Skeletal muscle tissue (tissue), 4 donors: ENCODE measurements around the gene SPOCK3. TPM values are rescaled to one million over a fixed set of nuclear protein-coding genes. Genes with fewer than 3 reads are reported as not detected.
"Not testable (repeated sequence)": the region's sequence is repeated elsewhere in the genome, so short reads cannot be mapped to it uniquely, and the experiment has no call there.

Source experiments
- H3K27ac ChIP-seq: one replicate; pipeline ENCODE4 v1.7.0; 2013; ENCODE audit warnings: mild to moderate bottlenecking, low read depth, low read length, inconsistent platforms
- H3K27me3 ChIP-seq, 3 donors: one replicate each; pipeline ENCODE4 v1.7.0; 2013; ENCODE audit warnings: low read length in 3 of 3; ENCODE audit not compliant: control insufficient read depth in 3 of 3, insufficient read depth in 3 of 3
- H3K36me3 ChIP-seq, 3 donors: one replicate each; pipeline ENCODE4 v1.7.0; 2013; ENCODE audit warnings: low read length in 3 of 3; ENCODE audit not compliant: control insufficient read depth in 3 of 3, insufficient read depth in 3 of 3
- H3K4me1 ChIP-seq, 3 donors: one replicate each; pipeline ENCODE4 v1.7.0; 2013; ENCODE audit warnings: low read length in 3 of 3, mild to moderate bottlenecking in 3 of 3; ENCODE audit not compliant: control insufficient read depth in 3 of 3, insufficient read depth in 3 of 3
- H3K4me3 ChIP-seq, 3 donors: one replicate each; pipeline ENCODE4 v1.7.0; 2013; ENCODE audit warnings: low read length in 3 of 3
- H3K9ac ChIP-seq, 3 donors: one replicate each; pipeline ENCODE4 v1.7.0; 2013; ENCODE audit warnings: low read length in 3 of 3, mild to moderate bottlenecking in 3 of 3, moderate library complexity in 2 of 3, low read depth in 1 of 3
- H3K9me3 ChIP-seq, 3 donors: one replicate each; pipeline ENCODE4 v1.7.0; 2013; ENCODE audit warnings: low read length in 3 of 3; ENCODE audit not compliant: control insufficient read depth in 3 of 3
- total RNA-seq: library from RNA; depleted of rRNA; stranded (reverse); fragments of >200 nt; gene quantifications from one replicate; pipeline ENCODE4 v1.2.3, GENCODE V29; 2014
- donor health status: Osteomylitis.

SPOCK3 gene
- 1.0 TPM for total RNA-seq

- Histone ChIP-seq H3K36me3 (no peaks in the 10 kb centered on the region), H3K4me1 (peaks cover 9 to 10% (median 10%) of the 10 kb centered on the region in 3 donors), H3K27me3 (peaks cover 28 to 35% (median 29%) of the 10 kb centered on the region in 3 donors), H3K4me3 (peak within 1 kb of the TSS; percentile 52 to 65 (median 62)), H3K27ac (no peak within 1 kb of the TSS), H3K9me3 (no peaks in the 10 kb centered on the region), H3K9ac (peak within 1 kb of the TSS in 1 of 3 donors; percentile 10)
These were observed at the start of gene SPOCK3 for GRCh38 chr4:167234316-167234881. Gene SPOCK3 (minus strand): TSS chr4:167234494.

- H3K27me3 ChIP-seq: no peaks in the 10 kb centered on the region
- no peaks in the 10 kb centered on the region for H3K36me3 ChIP-seq
- no peak overlapping the region for H3K9ac ChIP-seq
- H3K9me3 ChIP-seq: no peaks in the 10 kb centered on the region
- no peak overlapping the region for H3K4me3 ChIP-seq
- H3K27ac ChIP-seq: no peak overlapping the region
- H3K4me1 ChIP-seq: no peaks in the 10 kb centered on the region
These were observed 48.0 kb upstream of the SPOCK3 start for GRCh38 chr4:167282171-167282864.

DNA sequence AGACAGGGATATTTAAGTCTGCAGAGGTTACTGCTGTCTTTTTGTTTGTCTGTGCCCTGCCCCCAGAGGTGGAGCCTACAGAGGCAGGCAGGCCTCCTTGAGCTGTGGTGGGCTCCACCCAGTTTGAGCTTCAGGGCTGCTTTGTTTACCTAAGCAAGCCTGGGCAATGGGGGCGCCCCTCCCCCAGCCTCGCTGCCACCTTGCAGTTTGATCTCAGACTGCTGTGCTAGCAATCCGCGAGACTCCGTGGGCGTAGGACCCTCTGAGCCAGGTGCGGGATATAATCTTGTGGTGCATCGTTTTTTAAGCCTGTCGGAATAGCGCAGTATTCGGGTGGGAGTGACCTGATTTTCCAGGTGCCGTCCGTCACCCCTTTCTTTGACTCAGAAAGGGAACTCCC lies 47.3 kb upstream of the SPOCK3 start:
- not testable (repeated sequence) for H3K4me3 ChIP-seq, H3K9me3 ChIP-seq, H3K27me3 ChIP-seq, H3K4me1 ChIP-seq, H3K9ac ChIP-seq, H3K36me3 ChIP-seq, H3K27ac ChIP-seq

DNA sequence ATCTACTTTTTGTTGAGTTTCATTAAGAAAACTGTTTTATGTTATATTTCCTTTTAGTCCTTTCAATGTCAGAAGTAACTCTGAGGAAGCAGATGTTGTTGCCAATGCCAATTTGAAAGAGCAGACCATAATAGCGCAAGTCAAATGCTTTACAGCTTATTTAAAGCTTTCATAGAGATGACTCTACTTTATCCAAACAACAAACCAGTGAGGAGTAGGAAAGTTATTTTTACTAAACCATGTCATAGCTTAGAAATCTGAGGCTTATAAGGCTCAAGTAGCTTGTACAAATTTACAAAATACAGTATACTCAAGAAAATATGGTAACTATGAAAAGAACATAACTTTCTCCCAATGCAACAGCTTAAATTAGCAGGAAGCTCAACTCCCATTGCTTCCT lies 40.1 kb upstream of the SPOCK3 start:
- no peak overlapping the region for H3K27ac ChIP-seq

DNA sequence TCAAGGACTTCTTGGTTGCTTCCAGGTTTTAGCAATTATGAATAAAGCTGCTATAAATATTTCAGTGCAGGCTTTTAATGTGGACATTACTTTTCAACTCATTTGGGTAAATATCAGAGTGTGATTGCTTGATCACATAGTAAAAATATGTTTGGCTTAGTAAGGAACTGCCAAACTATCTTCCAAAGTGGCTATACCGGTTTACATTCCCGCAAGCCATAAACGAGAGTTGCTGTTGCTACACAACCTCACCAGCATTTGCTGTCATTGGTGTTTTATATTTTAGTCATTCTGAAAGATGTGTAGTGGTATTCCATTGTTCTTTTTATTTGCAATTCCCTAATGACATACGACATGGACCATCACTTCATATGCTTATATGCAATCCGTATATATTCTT lies 30.9 kb upstream of the SPOCK3 start:
- Histone ChIP-seq H3K4me1 (no peaks in the 10 kb centered on the region), H3K36me3 (no peaks in the 10 kb centered on the region), H3K27ac (no peak overlapping the region), H3K9ac (no peak overlapping the region), H3K9me3 (no peaks in the 10 kb centered on the region), H3K27me3 (no peaks in the 10 kb centered on the region), H3K4me3 (no peak overlapping the region)

More for the DNA sequence above, 40.1 kb upstream of the SPOCK3 start:
- no peak overlapping the region for H3K9ac ChIP-seq
- no peaks in the 10 kb centered on the region for H3K4me1 ChIP-seq
- no peaks in the 10 kb centered on the region for H3K27me3 ChIP-seq
- no peak overlapping the region for H3K4me3 ChIP-seq
- no peaks in the 10 kb centered on the region for H3K36me3 ChIP-seq
- H3K9me3 ChIP-seq: no peaks in the 10 kb centered on the region

- no peaks in the 10 kb centered on the region for H3K4me1 ChIP-seq
- no peaks in the 10 kb centered on the region for H3K9me3 ChIP-seq
- no peaks in the 10 kb centered on the region for H3K27me3 ChIP-seq
- no peak overlapping the region for H3K9ac ChIP-seq
- H3K27ac ChIP-seq: no peak overlapping the region
- no peaks in the 10 kb centered on the region for H3K36me3 ChIP-seq
- no peak overlapping the region for H3K4me3 ChIP-seq
These were observed 14.0 kb upstream of the SPOCK3 start for GRCh38 chr4:167248271-167248670.

- H3K9me3 ChIP-seq: no peaks in the 10 kb centered on the region
- H3K4me1 ChIP-seq: peaks cover 0 to 3% (median 2%) of the 10 kb centered on the region in 3 donors
- peaks cover 10 to 18% (median 14%) of the 10 kb centered on the region in 3 donors for H3K27me3 ChIP-seq
- no peak overlapping the region for H3K4me3 ChIP-seq
- H3K9ac ChIP-seq: no peak overlapping the region
- no peak overlapping the region for H3K27ac ChIP-seq
- no peaks in the 10 kb centered on the region for H3K36me3 ChIP-seq
These were observed 5.3 kb upstream of the SPOCK3 start for GRCh38 chr4:167239627-167240026.

DNA sequence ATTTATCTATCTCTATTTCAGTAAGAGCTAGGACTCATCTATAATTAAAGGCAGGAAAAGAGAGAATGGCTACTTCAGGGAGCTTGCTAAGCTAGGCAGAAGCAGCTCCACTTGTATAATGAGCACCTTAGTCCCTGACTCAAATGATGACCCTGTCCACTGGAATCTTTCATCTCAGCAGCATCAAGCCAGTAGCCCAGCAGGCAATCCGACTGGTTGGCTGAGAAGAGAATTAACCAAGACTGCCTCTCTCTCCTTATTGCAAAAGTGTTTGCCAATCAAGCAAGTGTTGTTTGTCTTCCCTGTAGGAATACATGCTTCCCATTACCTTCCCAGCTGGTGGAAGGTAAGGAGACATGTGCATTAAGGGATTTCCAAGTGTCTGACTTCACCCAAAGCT lies 3.9 kb upstream of the SPOCK3 start:
- Histone ChIP-seq H3K27me3 (peaks cover 24 to 28% (median 27%) of the 10 kb centered on the region in 3 donors), H3K36me3 (no peaks in the 10 kb centered on the region), H3K27ac (no peak overlapping the region), H3K9me3 (no peaks in the 10 kb centered on the region), H3K4me3 (no peak overlapping the region), H3K9ac (no peak overlapping the region), H3K4me1 (peaks cover 9 to 10% (median 10%) of the 10 kb centered on the region in 3 donors)

DNA sequence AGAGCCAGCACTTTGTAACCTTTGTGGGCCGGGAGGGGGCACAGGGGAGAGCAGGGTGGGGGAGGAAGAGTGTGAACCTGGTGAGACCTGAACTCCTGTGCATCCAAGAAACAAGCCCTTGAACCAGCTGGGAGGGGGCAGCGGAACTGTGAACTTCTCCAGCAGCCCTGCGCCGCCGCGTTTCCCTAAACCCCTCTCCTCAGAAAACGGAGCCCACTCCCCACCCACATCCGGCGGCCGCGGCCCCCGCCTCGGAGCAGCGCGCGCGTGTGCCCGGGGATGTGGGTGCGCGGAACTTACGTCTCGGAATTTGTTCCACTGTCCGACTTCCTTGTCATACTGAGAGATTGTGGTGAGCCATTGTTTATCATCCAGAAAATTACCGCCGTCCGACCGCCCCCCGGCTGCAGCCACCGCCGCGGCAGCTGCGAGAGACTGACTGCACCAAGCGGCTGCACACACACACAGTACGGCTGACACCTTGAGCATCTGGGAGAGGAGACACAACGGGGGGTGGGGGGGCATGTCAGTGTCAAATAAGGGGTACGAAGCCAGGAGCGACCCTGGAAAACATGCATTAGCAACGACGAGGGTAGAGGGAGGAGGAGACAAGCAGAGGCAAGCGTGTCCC lies 494 bp downstream of the SPOCK3 start:
- Histone ChIP-seq H3K9ac (peak overlapping the region in 1 of 3 donors; percentile 10), H3K36me3 (no peaks in the 10 kb centered on the region), H3K9me3 (no peaks in the 10 kb centered on the region), H3K4me3 (peak overlapping the region; percentile 52 to 65 (median 62)), H3K27ac (no peak overlapping the region), H3K4me1 (peaks cover 9 to 10% (median 10%) of the 10 kb centered on the region in 3 donors), H3K27me3 (peaks cover 28 to 35% (median 29%) of the 10 kb centered on the region in 3 donors)
